OCI-LY3 (cell line): ENCODE data around the gene SPOCD1.
A peak's percentile ranks its signal among the peaks of the same experiment; 100 is the strongest.

Experiments used
- H2AFZ ChIP-seq: fragments of 200-600, 300-600 bp; shearing (Covaris generic); 2 replicates; pipeline ENCODE4 v1.6.0; 2014; ENCODE audit warnings: antibody characterized with exemption, low read depth, low read length
- H3K27ac ChIP-seq: fragments of 200-600, 300-600 bp; sonication (generic); 2 replicates; pipeline ENCODE4 v1.5.1; 2014; ENCODE audit warnings: mild to moderate bottlenecking, low read length, moderate library complexity, mixed read lengths
- H3K27me3 ChIP-seq: fragments of 200-600, 300-600 bp; sonication (generic); 2 replicates; pipeline ENCODE4 v1.6.1; 2014; ENCODE audit warnings: low read depth, low read length, mixed read lengths
- H3K36me3 ChIP-seq: fragments of 200-600, 300-600 bp; sonication (generic); replicated peaks from 2 replicates; pipeline ENCODE3; 2014; ENCODE audit warnings: low read depth, low read length, mixed read lengths
- H3K4me1 ChIP-seq: fragments of 300-600, 200-600 bp; sonication (generic); 2 replicates; pipeline ENCODE4 v1.6.1; 2014; ENCODE audit warnings: low read length, mixed read lengths
- H3K4me2 ChIP-seq: fragments of 200-600, 300-600 bp; sonication (generic); 2 replicates; pipeline ENCODE4 v1.6.1; 2014; ENCODE audit warnings: low read length, mixed read lengths
- H3K4me3 ChIP-seq: fragments of 300-600, 200-600 bp; sonication (generic); 2 replicates; pipeline ENCODE4 v1.5.1; 2014; ENCODE audit warnings: antibody characterized with exemption, mild to moderate bottlenecking, low read length, moderate library complexity
- H3K79me2 ChIP-seq: fragments of 300-600, 200-600 bp; shearing (Covaris generic); 2 replicates; pipeline ENCODE4 v1.6.1; 2014; ENCODE audit warnings: mild to moderate bottlenecking, low read length, mixed read lengths
- H3K9ac ChIP-seq: fragments of 300-600, 200-600 bp; shearing (Covaris generic); 2 replicates; pipeline ENCODE4 v1.6.0; 2014; ENCODE audit warnings: mild to moderate bottlenecking, low read length, moderate library complexity
- H3K9me3 ChIP-seq: fragments of 200-600, 300-600 bp; shearing (Covaris generic); 2 replicates; pipeline ENCODE4 v1.6.1; 2014; ENCODE audit warnings: low read length, mixed read lengths; ENCODE audit not compliant: insufficient read depth
- H4K20me1 ChIP-seq: fragments of 200-600, 300-600 bp; sonication (generic); 2 replicates; pipeline ENCODE4 v1.6.1; 2016; ENCODE audit warnings: low read length, mixed read lengths; ENCODE audit not compliant: insufficient read depth
- CTCF ChIP-seq: fragments of 200-600, 300-600 bp; sonication (generic); IDR thresholded peaks from 2 replicates; pipeline ENCODE4 v1.5.1; 2014; ENCODE audit warnings: antibody characterized with exemption, low read length, low read depth
- EZH2phosphoT487 ChIP-seq: fragments of 200-600 bp; shearing (Covaris generic); IDR thresholded peaks from 2 replicates; pipeline ENCODE4 v1.6.1; 2018; ENCODE audit warnings: antibody characterized with exemption, mixed run types, low read depth

SPOCD1 gene

GRCh38 chr1:31768939-31769704 is 46.7 kb downstream of the SPOCD1 start:
- H3K79me2 ChIP-seq = no peaks in the 10 kb centered on the region
- no peaks in the 10 kb centered on the region for H3K9me3 ChIP-seq
- H3K36me3 ChIP-seq = no peaks in the 10 kb centered on the region
- no peaks in the 10 kb centered on the region for H3K27me3 ChIP-seq
- TF ChIP-seq EZH2phosphoT487 (no peak), CTCF (no peak)
- H3K4me1 ChIP-seq = peaks cover 37% of the 10 kb centered on the region
- H3K27ac ChIP-seq = peak overlapping the region; percentile 46
- no peaks in the 10 kb centered on the region for H4K20me1 ChIP-seq
- H3K4me2 ChIP-seq = peak overlapping the region; percentile 50
- H2AFZ ChIP-seq = no peak overlapping the region
- peak overlapping the region; percentile 2; the same call in 1 of the 2 replicates for H3K9ac ChIP-seq
- 0 out of 2 replicates have a peak overlapping the region, but pooled peaks have one; percentile 1 for H3K4me3 ChIP-seq

- no peak overlapping the region for H3K9ac ChIP-seq
- H3K4me2 ChIP-seq = peak overlapping the region; percentile 50
- H3K79me2 ChIP-seq = no peaks in the 10 kb centered on the region
- H3K27ac ChIP-seq = peak overlapping the region; percentile 46
- H3K9me3 ChIP-seq = no peaks in the 10 kb centered on the region
- no peaks in the 10 kb centered on the region for H3K36me3 ChIP-seq
- no peaks in the 10 kb centered on the region for H3K27me3 ChIP-seq
- peaks cover 37% of the 10 kb centered on the region for H3K4me1 ChIP-seq
- no peaks in the 10 kb centered on the region for H4K20me1 ChIP-seq
- TF ChIP-seq EZH2phosphoT487 = no peak
- TF ChIP-seq CTCF = no peak
- 0 out of 2 replicates have a peak overlapping the region, but pooled peaks have one; percentile 1 for H3K4me3 ChIP-seq
- H2AFZ ChIP-seq = no peak overlapping the region
Measured at GRCh38 chr1:31768407-31768907, 47.4 kb downstream of the SPOCD1 start.

- Histone ChIP-seq H3K9ac (no peak overlapping the region), H2AFZ (no peak overlapping the region), H3K4me3 (no peak overlapping the region), H3K4me1 (peaks cover 41% of the 10 kb centered on the region), H4K20me1 (0 out of 2 replicates have a peak, but pooled peaks cover 2% of the 10 kb centered on the region), H3K27ac (no peak overlapping the region), H3K4me2 (no peak overlapping the region), H3K79me2 (no peaks in the 10 kb centered on the region), H3K9me3 (no peaks in the 10 kb centered on the region), H3K36me3 (no peaks in the 10 kb centered on the region), H3K27me3 (no peaks in the 10 kb centered on the region)
- no peak for TF ChIP-seq EZH2phosphoT487
- TF ChIP-seq CTCF = no peak
Measured at GRCh38 chr1:31767225-31767624, 48.6 kb downstream of the SPOCD1 start.

GRCh38 chr1:31765516-31765915 is 50.3 kb downstream of the SPOCD1 start:
- no peaks in the 10 kb centered on the region for H3K27me3 ChIP-seq
- H3K4me2 ChIP-seq = no peak overlapping the region
- no peaks in the 10 kb centered on the region for H3K36me3 ChIP-seq
- peaks cover 52% of the 10 kb centered on the region for H3K4me1 ChIP-seq
- H4K20me1 ChIP-seq = peaks cover 11% of the 10 kb centered on the region
- no peak overlapping the region for H3K4me3 ChIP-seq
- no peaks in the 10 kb centered on the region for H3K79me2 ChIP-seq
- H3K9ac ChIP-seq = no peak overlapping the region
- TF ChIP-seq CTCF = no peak
- no peak for TF ChIP-seq EZH2phosphoT487
- H3K27ac ChIP-seq = no peak overlapping the region
- no peaks in the 10 kb centered on the region for H3K9me3 ChIP-seq
- H2AFZ ChIP-seq = no peak overlapping the region
